Ishikawa (cell line): ENCODE measurements around the gene DLEC1.

Source experiments
- CEBPB ChIP-seq: IDR thresholded peaks from 2 replicates; pipeline ENCODE4 v1.6.1; 2012
- CREB1 ChIP-seq: IDR thresholded peaks from 2 replicates; pipeline ENCODE4 v1.6.1; 2012; ENCODE audit warnings: low read depth
- EGR1 ChIP-seq: IDR thresholded peaks from 2 replicates; pipeline ENCODE4 v1.6.1; 2012
- EP300 ChIP-seq: IDR thresholded peaks from 2 replicates; pipeline ENCODE4 v1.6.1; 2012; ENCODE audit warnings: borderline replicate concordance
- FOXM1 ChIP-seq: IDR thresholded peaks from 2 replicates; pipeline ENCODE4 v1.6.1; 2012; ENCODE audit warnings: low read depth, borderline replicate concordance
- NFIC ChIP-seq: IDR thresholded peaks from 2 replicates; pipeline ENCODE4 v1.6.1; 2012
- RAD21 ChIP-seq: IDR thresholded peaks from 2 replicates; pipeline ENCODE4 v1.6.1; 2012; ENCODE audit warnings: low read depth
- TAF1 ChIP-seq: IDR thresholded peaks from 2 replicates; pipeline ENCODE4 v1.6.1; 2012; ENCODE audit warnings: low read depth, mild to moderate bottlenecking
- TCF12 ChIP-seq: IDR thresholded peaks from 2 replicates; pipeline ENCODE4 v1.6.1; 2012; ENCODE audit warnings: low read depth
- TEAD4 ChIP-seq: IDR thresholded peaks from 2 replicates; pipeline ENCODE4 v1.6.1; 2012
- YY1 ChIP-seq: IDR thresholded peaks from 2 replicates; pipeline ENCODE4 v1.6.1; 2012; ENCODE audit warnings: low read depth
- ZBTB7A ChIP-seq: IDR thresholded peaks from 2 replicates; pipeline ENCODE4 v1.6.1; 2012; ENCODE audit warnings: low read depth
- TF ChIP-seq, protein P1 (sequence below): IDR thresholded peaks from 2 replicates; pipeline ENCODE4 v1.6.1; 2012
- TF ChIP-seq, protein P2 (sequence below): IDR thresholded peaks from 2 replicates; pipeline ENCODE4 v1.6.1; 2012
- TF ChIP-seq, protein P3 (sequence below): IDR thresholded peaks from 2 replicates; pipeline ENCODE4 v1.6.1; 2012; ENCODE audit warnings: low read depth, mild to moderate bottlenecking

DLEC1 gene

DNA sequence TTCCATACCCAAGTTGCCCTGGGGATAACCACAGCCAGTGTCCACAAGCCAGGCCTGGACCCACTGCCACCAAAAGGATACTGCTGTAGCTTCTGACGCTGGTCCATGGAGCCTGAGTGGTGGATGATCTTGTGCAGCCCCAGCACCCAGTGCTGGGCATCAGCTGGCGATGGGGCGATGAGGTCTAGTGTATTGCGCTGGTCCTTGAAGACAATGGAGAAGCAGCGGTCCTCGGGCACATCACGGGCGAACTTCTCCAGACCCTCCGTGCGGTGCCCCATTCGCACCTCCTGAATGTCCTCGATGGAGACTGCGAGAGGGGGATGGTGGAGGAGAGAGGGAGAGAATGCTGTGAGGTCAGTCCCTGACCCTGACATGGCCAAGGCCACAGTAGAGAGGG lies 22.6 kb upstream of the DLEC1 start:
- no peak for TF ChIP-seq CEBPB
- TF ChIP-seq EP300: no peak
- no peak for TF ChIP-seq FOXM1
- no peak for TF ChIP-seq YY1
- no peak for TF ChIP-seq TCF12
- TF ChIP-seq TAF1: no peak
- no peak for TF ChIP-seq RAD21
- TF ChIP-seq NFIC: no peak
- no peak for TF ChIP-seq TEAD4
- TF ChIP-seq, protein P1, sequence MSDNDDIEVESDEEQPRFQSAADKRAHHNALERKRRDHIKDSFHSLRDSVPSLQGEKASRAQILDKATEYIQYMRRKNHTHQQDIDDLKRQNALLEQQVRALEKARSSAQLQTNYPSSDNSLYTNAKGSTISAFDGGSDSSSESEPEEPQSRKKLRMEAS: no peak
- TF ChIP-seq, protein P2, sequence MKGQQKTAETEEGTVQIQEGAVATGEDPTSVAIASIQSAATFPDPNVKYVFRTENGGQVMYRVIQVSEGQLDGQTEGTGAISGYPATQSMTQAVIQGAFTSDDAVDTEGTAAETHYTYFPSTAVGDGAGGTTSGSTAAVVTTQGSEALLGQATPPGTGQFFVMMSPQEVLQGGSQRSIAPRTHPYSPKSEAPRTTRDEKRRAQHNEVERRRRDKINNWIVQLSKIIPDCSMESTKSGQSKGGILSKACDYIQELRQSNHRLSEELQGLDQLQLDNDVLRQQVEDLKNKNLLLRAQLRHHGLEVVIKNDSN: no peak
- TF ChIP-seq EGR1: no peak
- no peak for TF ChIP-seq CREB1
- TF ChIP-seq, protein P3, sequence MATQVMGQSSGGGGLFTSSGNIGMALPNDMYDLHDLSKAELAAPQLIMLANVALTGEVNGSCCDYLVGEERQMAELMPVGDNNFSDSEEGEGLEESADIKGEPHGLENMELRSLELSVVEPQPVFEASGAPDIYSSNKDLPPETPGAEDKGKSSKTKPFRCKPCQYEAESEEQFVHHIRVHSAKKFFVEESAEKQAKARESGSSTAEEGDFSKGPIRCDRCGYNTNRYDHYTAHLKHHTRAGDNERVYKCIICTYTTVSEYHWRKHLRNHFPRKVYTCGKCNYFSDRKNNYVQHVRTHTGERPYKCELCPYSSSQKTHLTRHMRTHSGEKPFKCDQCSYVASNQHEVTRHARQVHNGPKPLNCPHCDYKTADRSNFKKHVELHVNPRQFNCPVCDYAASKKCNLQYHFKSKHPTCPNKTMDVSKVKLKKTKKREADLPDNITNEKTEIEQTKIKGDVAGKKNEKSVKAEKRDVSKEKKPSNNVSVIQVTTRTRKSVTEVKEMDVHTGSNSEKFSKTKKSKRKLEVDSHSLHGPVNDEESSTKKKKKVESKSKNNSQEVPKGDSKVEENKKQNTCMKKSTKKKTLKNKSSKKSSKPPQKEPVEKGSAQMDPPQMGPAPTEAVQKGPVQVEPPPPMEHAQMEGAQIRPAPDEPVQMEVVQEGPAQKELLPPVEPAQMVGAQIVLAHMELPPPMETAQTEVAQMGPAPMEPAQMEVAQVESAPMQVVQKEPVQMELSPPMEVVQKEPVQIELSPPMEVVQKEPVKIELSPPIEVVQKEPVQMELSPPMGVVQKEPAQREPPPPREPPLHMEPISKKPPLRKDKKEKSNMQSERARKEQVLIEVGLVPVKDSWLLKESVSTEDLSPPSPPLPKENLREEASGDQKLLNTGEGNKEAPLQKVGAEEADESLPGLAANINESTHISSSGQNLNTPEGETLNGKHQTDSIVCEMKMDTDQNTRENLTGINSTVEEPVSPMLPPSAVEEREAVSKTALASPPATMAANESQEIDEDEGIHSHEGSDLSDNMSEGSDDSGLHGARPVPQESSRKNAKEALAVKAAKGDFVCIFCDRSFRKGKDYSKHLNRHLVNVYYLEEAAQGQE: no peak
- no peak for TF ChIP-seq ZBTB7A

DNA sequence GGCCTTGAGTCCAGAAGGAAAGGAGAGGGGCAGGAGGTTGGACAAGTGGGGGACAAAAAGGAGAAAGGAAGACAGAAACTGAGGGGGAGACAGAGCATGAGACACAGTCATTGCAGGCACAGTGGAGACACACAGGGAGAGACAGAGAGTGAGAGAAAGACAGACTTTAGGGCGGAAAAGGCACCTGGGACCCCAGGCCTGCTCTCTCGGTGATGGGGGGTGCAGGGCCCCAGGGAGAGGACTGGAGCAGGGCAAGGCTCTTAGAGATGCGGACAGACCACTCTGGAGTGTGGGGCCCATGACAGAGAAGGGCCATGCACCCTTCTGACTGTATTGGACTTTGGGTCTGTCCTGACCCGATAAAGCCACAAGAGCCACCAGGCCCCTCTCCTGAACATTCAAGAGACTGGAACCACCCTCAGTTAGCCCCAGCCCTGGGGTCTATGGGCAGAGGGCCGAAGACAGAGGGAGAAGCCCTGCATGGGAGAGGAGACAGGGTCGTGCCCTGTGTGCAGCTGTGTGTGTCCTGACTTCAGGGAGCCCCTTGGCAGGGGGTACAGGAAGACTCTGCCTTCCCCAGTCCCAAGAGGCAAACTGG lies 22.1 kb upstream of the DLEC1 start:
- no peak for TF ChIP-seq TCF12
- TF ChIP-seq NFIC: no peak
- TF ChIP-seq RAD21: no peak
- TF ChIP-seq CREB1: no peak
- TF ChIP-seq, protein P2: no peak
- TF ChIP-seq, protein P1: no peak
- TF ChIP-seq ZBTB7A: no peak
- no peak for TF ChIP-seq TEAD4

DNA sequence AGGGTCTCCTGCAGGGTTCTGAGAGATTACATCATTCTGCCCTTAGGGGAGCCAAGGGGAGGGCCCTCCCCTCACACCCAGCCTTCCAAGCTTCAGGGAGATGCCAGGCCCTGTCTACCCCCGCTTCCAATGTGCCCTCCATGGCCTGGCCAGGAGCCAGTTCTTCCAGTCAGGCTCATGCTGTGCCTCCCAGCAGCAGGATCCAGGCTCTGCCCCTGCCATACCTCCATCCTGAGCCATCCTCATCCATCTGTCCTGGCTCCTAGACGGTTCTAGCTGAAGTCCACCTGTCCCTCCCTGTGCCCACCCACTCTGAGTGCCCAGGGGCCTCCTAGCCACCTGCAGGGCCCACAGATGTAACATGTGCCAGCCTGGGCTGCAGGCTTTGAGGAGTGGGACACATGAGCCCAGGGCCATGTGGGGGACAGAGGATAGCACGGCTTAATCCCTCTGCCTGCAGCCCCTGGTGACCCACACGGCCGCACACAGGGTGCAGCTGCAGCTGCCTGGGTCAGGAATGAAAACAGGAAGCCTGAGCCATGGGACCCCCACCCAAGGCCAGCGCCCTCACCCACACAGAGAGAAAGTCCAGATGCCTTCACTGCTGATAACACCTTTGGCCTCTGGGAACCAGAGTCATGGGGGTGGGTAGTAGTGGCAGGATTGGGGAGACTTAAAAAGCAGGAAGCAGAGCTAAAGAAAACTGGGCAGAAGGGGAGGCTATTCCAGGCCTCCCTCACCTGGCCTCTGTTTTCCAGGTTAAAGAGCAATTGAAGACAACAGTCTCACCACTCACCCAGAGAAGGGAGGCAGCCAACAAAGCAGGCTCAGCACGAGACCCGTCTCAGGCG lies 21.3 kb upstream of the DLEC1 start:
- TF ChIP-seq, protein P1: no peak
- TF ChIP-seq, protein P2: no peak
- TF ChIP-seq TAF1: no peak
- TF ChIP-seq FOXM1: no peak
- no peak for TF ChIP-seq TEAD4
- TF ChIP-seq, protein P3: no peak
- TF ChIP-seq CREB1: no peak
- TF ChIP-seq TCF12: no peak
- no peak for TF ChIP-seq ZBTB7A
- TF ChIP-seq EGR1: no peak
- TF ChIP-seq RAD21: no peak
- no peak for TF ChIP-seq EP300
- TF ChIP-seq CEBPB: no peak
- no peak for TF ChIP-seq NFIC
- no peak for TF ChIP-seq YY1

DNA sequence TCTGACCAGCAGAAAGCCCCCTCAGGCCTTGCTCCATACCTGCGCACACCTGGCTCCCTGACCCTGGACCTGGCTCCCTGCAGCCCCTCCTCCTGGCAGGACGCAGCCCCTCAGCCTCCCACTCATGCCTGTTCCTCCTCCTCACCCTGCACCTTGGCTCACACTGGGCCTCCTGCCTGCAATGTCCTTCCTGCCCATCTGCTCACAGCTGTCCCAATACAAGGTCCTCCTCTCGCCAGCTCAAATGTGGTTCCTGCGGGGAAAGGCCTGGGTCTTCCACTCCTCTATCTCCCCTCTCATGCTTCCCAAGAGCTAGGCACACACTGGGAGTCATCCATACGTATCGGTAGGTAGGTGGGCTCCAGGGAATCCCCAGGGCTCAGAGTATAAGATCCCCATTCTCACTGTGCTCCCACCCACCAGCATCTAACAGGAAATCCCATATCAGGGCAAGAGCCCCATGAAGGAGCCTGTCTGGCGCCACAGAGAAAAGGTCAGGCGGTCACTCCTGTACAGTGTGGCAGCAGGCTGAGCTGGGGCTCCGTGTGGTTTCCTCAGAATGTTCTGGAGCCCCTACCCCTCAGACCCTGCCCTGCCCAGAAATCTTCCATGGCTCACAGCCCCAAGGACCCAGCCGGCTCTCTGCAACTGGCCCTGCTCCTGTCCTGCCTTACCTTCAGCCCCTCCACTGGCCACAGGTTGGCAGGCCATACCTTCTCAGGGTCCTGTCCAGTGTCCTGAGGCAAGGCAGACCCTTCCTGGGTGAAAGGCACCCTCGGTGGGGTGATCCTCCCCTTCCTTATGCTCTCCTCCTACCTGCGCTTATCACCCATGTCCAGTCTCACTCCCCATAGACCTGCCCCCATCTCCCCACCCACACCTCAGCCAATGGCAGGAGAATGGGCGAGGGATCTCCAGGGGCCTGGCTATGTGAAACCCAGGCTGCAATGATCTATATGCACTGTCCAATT lies 20.4 kb upstream of the DLEC1 start:
- TF ChIP-seq EP300 (no peak), TCF12 (no peak), CREB1 (no peak), TEAD4 (no peak), YY1 (no peak), CEBPB (no peak), TAF1 (no peak), RAD21 (no peak), NFIC (no peak)
- TF ChIP-seq, protein P1: no peak
